Sigmoid colon (tissue), 4 donors: ENCODE results near the gene CASTOR2.

Experiments used
- EP300 ChIP-seq, 4 donors: sonication (generic); formaldehyde crosslinking; IDR thresholded peaks; one replicate each; pipeline ENCODE4 v1.6.1; 2017; ENCODE audit warnings: antibody characterized with exemption in 4 of 4
- POLR2A ChIP-seq, 2 donors: fragments of 450-650 bp; IDR thresholded peaks; one replicate each; pipeline ENCODE4 v1.6.1; 2016; ENCODE audit warnings: antibody characterized with exemption in 2 of 2, mild to moderate bottlenecking in 2 of 2, moderate library complexity in 2 of 2
- TF ChIP-seq, protein P1 (sequence below), 4 experiments: fragments of 450-650 bp in 3 of 4; fragments of 200-600 bp in 1 of 4; IDR thresholded peaks; one replicate each; pipeline ENCODE4 v1.5.1; 2016 to 2019; ENCODE audit warnings: antibody characterized with exemption in 4 of 4, mild to moderate bottlenecking in 3 of 4, moderate library complexity in 2 of 4

- TF ChIP-seq, protein P1, sequence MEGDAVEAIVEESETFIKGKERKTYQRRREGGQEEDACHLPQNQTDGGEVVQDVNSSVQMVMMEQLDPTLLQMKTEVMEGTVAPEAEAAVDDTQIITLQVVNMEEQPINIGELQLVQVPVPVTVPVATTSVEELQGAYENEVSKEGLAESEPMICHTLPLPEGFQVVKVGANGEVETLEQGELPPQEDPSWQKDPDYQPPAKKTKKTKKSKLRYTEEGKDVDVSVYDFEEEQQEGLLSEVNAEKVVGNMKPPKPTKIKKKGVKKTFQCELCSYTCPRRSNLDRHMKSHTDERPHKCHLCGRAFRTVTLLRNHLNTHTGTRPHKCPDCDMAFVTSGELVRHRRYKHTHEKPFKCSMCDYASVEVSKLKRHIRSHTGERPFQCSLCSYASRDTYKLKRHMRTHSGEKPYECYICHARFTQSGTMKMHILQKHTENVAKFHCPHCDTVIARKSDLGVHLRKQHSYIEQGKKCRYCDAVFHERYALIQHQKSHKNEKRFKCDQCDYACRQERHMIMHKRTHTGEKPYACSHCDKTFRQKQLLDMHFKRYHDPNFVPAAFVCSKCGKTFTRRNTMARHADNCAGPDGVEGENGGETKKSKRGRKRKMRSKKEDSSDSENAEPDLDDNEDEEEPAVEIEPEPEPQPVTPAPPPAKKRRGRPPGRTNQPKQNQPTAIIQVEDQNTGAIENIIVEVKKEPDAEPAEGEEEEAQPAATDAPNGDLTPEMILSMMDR (IDR thresholded peaks at IDR 0.05): no peak
- no peak for TF ChIP-seq EP300 (IDR thresholded peaks at IDR 0.05)
- TF ChIP-seq POLR2A (IDR thresholded peaks at IDR 0.05): no peak
Observed at GRCh38 chr7:75040512-75040911, 76.0 kb downstream of the CASTOR2 start.
